ENCODE measurements around the gene TNNT2. TPM values are rescaled to one million over a fixed set of nuclear protein-coding genes. Genes with fewer than 3 reads are reported as not detected.

Gene TNNT2
- total and polyA plus RNA-seq, 2 of the 13 experiments (the other 11 are each of a cell fraction or from before 2014, with no cell fraction given) = 0.20 to 0.63 TPM

DNA sequence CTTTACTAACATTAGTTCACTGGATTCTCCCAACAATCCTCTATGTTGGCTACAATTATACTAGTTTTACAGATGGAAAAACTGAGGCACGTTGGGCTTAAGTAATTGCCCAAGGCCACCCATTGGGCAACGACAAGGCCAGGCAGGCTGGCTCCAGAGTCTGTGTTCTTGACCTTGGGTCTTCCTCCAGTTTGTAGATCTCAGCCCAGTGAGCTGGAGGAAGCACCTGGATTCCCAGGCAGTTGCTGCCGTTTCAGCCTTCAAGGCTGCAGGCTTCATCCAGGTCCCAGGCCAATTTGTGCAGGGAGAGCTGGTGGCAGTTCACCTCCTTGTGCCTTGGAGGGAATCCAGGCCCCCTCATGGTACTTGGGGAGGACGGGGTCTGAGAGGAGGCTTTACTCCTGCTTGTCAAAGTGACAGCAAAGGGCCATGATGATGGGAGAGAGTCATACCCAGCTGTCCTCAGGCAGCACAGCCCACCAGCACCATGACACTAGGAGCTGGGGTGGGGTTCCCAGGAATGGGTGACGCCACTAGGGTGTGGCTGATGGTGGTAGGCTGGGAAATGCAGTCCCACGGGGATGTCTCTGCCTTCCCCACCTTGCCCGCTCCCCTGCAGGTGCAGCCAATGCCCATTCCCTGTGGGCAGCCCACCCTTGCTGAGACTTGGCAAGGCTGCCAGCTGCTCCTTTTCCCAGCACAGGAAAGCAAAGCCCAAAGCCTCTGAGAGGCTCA lies 67.1 kb downstream of the TNNT2 start:
- H3K9me3 ChIP-seq (ENCODE audit: low read length) = no peaks in the 10 kb centered on the region
- ATAC-seq = no peak
- H2AFZ ChIP-seq (ENCODE audit: low read length) = no peak overlapping the region
- CTCF ChIA-PET (ENCODE audit: low intra/inter-chr PET ratio, low total read pairs) = no interaction called here
- TF ChIP-seq MED13 (CRISPR knock-in tag; IDR thresholded peaks at IDR 0.05) (no peak), BHLHE40 (IDR thresholded peaks at IDR 0.05; ENCODE audit: low read length) (no peak), DR1 (CRISPR knock-in tag; IDR thresholded peaks at IDR 0.05) (no peak), RORA (CRISPR knock-in tag; IDR thresholded peaks at IDR 0.05) (no peak), ZNF780A (CRISPR knock-in tag; IDR thresholded peaks at IDR 0.05) (no peak), GLI4 (CRISPR knock-in tag; IDR thresholded peaks at IDR 0.05; ENCODE audit: borderline replicate concordance) (no peak), ZNF3 (CRISPR knock-in tag; IDR thresholded peaks at IDR 0.05) (no peak), ZNF446 (CRISPR knock-in tag; IDR thresholded peaks at IDR 0.05) (no peak), FLYWCH1 (CRISPR knock-in tag; IDR thresholded peaks at IDR 0.05) (no peak), ZFY (CRISPR knock-in tag; IDR thresholded peaks at IDR 0.05) (no peak), ZFP37 (CRISPR knock-in tag; IDR thresholded peaks at IDR 0.05; ENCODE audit: borderline replicate concordance) (no peak), ETV6 (CRISPR knock-in tag; conservative IDR thresholded peaks at IDR 0.05) (no peak), ZNF720 (CRISPR knock-in tag; IDR thresholded peaks at IDR 0.05) (no peak), FOXK2 (IDR thresholded peaks at IDR 0.05) (no peak), NCOR1 (IDR thresholded peaks at IDR 0.05; ENCODE audit: borderline replicate concordance, low read length) (no peak), SYNCRIP (IDR thresholded peaks at IDR 0.05; ENCODE audit: insufficient read depth, low read depth, low read length) (no peak), ZMAT3 (CRISPR knock-in tag; conservative IDR thresholded peaks at IDR 0.05) (no peak), YEATS2 (CRISPR knock-in tag; IDR thresholded peaks at IDR 0.05; ENCODE audit: borderline replicate concordance) (no peak)
- TF ChIP-seq, protein P1, sequence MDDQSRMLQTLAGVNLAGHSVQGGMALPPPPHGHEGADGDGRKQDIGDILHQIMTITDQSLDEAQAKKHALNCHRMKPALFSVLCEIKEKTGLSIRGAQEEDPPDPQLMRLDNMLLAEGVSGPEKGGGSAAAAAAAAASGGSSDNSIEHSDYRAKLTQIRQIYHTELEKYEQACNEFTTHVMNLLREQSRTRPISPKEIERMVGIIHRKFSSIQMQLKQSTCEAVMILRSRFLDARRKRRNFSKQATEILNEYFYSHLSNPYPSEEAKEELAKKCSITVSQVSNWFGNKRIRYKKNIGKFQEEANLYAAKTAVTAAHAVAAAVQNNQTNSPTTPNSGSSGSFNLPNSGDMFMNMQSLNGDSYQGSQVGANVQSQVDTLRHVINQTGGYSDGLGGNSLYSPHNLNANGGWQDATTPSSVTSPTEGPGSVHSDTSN (CRISPR knock-in tag; IDR thresholded peaks at IDR 0.05; ENCODE audit: borderline replicate concordance) = no peak
- TF ChIP-seq, protein P2, sequence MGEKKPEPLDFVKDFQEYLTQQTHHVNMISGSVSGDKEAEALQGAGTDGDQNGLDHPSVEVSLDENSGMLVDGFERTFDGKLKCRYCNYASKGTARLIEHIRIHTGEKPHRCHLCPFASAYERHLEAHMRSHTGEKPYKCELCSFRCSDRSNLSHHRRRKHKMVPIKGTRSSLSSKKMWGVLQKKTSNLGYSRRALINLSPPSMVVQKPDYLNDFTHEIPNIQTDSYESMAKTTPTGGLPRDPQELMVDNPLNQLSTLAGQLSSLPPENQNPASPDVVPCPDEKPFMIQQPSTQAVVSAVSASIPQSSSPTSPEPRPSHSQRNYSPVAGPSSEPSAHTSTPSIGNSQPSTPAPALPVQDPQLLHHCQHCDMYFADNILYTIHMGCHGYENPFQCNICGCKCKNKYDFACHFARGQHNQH (CRISPR knock-in tag; IDR thresholded peaks at IDR 0.05) = no peak
- no peak for FAIRE-seq
- no TSS peak for BruUV-seq (replicated peaks)
- H3K36me3 ChIP-seq (replicated peaks in 1 of 2; ENCODE audit: control insufficient read depth in 1 of 2, insufficient read depth in 2 of 2, low read length in 2 of 2) = no peaks in the 10 kb centered on the region
- POLR2A ChIA-PET = no interaction called here
- H3K27ac ChIP-seq (ENCODE audit: extremely low read length, insufficient read depth, low read length) = no peak overlapping the region
- no peak overlapping the region for H3K4me3 ChIP-seq (replicated peaks in 1 of 3; ENCODE audit: insufficient read depth in 1 of 3, low read depth in 2 of 3, low read length in 3 of 3)
- no peak overlapping the region for H3K4me2 ChIP-seq (ENCODE audit: low read depth, low read length)
- in situ Hi-C loops (cut with HindIII; ENCODE audit: extremely low pct_ligation_motif_present, low pct_unique_long_range_greater_than_20kb) (no loop called here), intact Hi-C loops (cut with micrococcal nuclease; ENCODE audit: unreplicated experiment) (no loop called here)
- peaks cover 1 to 13% of the 10 kb centered on the region in 2 experiments; a peak in 2 of 5 replicates for H3K27me3 ChIP-seq (ENCODE audit: control insufficient read depth in 1 of 2, insufficient read depth in 2 of 2, low read length in 2 of 2)
- no peaks in the 10 kb centered on the region for H4K20me1 ChIP-seq (ENCODE audit: insufficient read depth, low read length)
- WGBS (ENCODE audit: low lambda C conversion rate) = no CpG with 5 or more reads among the region's 7 CpGs
- H3K4me1 ChIP-seq (ENCODE audit: insufficient read depth, low read length) = peaks cover 10% of the 10 kb centered on the region
- H3K79me2 ChIP-seq (ENCODE audit: insufficient read depth, low read length) = no peaks in the 10 kb centered on the region
- H3K9ac ChIP-seq (ENCODE audit: insufficient read depth, low read depth, low read length) = no peak overlapping the region
- DNase-seq (ENCODE audit: low spot score) = no peak
